HepG2 (cell line): Measurements from ENCODE around the gene TEF. TPM values are rescaled to one million over a fixed set of nuclear protein-coding genes. Genes with fewer than 3 reads are reported as not detected.

Source experiments
- FOSL1 ChIP-seq: sonication (generic); formaldehyde crosslinking; IDR thresholded peaks from 2 replicates; pipeline ENCODE4 v1.9.0; 2021; ENCODE audit warnings: missing genetic modification reagents, borderline replicate concordance
- FOXJ3 ChIP-seq: sonication (generic); formaldehyde crosslinking; IDR thresholded peaks from 2 replicates; pipeline ENCODE4 v1.4.0; 2020; ENCODE audit warnings: missing genetic modification reagents, mild to moderate bottlenecking, borderline replicate concordance
- KDM1A ChIP-seq: IDR thresholded peaks from 2 replicates; pipeline ENCODE4 v1.6.1; 2016; ENCODE audit warnings: missing compliant biosample characterization
- KDM4B ChIP-seq: sonication (generic); formaldehyde crosslinking; IDR thresholded peaks from 2 replicates; pipeline ENCODE4 v1.4.0; 2020; ENCODE audit warnings: missing genetic modification reagents
- PPARG ChIP-seq: conservative IDR thresholded peaks from 2 replicates; pipeline ENCODE4 v1.6.1; 2016; ENCODE audit warnings: missing biosample characterization, missing genetic modification reagents
- SRY ChIP-seq: sonication (generic); formaldehyde crosslinking; IDR thresholded peaks from 2 replicates; pipeline ENCODE4 v1.8.0; 2022; ENCODE audit warnings: mild to moderate bottlenecking, missing genetic modification reagents
- TBX2 ChIP-seq: sonication (generic); formaldehyde crosslinking; IDR thresholded peaks from 2 replicates; pipeline ENCODE4 v1.5.0; 2020; ENCODE audit warnings: missing genetic modification reagents, mild to moderate bottlenecking, borderline replicate concordance
- ZFP41 ChIP-seq: sonication (generic); formaldehyde crosslinking; IDR thresholded peaks from 2 replicates; pipeline ENCODE4 v1.4.0; 2020; ENCODE audit warnings: mild to moderate bottlenecking, missing genetic modification reagents, borderline replicate concordance
- polyA plus RNA-seq, 8 experiments: library from polyadenylated mRNA; depleted of rRNA in 3 of 8; stranded (reverse) in 7 of 8; unstranded in 1 of 8; fragments of >200 nt; fragmentation: Illumina TruSeq in 4 of 8; extraction: Trizol in 4 of 8; gene quantifications; 2 replicates each; pipeline versions ENCODE4 v1.2.1 to v1.2.3, GENCODE V29; 2011 to 2016; ENCODE audit warnings: low read depth in 4 of 8, missing spikeins in 1 of 8, mixed read lengths in 1 of 8; ENCODE audit not compliant: insufficient read depth in 1 of 8
- total RNA-seq, 5 experiments: library from RNA; depleted of rRNA; stranded (reverse); fragments of >200 nt; fragmentation: Illumina TruSeq; extraction: Trizol; gene quantifications; 2 replicates each; pipeline ENCODE4 v1.2.3, GENCODE V29; 2016; ENCODE audit warnings: low read depth in 1 of 5
- TF ChIP-seq, protein P1 (sequence below): sonication (generic); formaldehyde crosslinking; IDR thresholded peaks from 2 replicates; pipeline ENCODE4 v1.5.1; 2020; ENCODE audit warnings: mild to moderate bottlenecking, missing genetic modification reagents
- TF ChIP-seq, protein P2 (sequence below): sonication (generic); formaldehyde crosslinking; conservative IDR thresholded peaks from 2 replicates; pipeline ENCODE4 v1.4.0; 2020; ENCODE audit warnings: mild to moderate bottlenecking, missing genetic modification reagents, moderate library complexity
- TF ChIP-seq, protein P3 (sequence below), 2 experiments: sonication (generic) in 1 of 2; formaldehyde crosslinking in 1 of 2; IDR thresholded peaks; 2 replicates each; pipeline versions ENCODE4 v1.6.1 to v1.9.0; 2014 to 2022; ENCODE audit warnings: antibody characterized with exemption in 1 of 2, borderline replicate concordance in 1 of 2, inconsistent platforms in 1 of 2, low read depth in 1 of 2, missing genetic modification reagents in 1 of 2
- TF ChIP-seq, protein P4 (sequence below): sonication (generic); formaldehyde crosslinking; IDR thresholded peaks from 2 replicates; pipeline ENCODE4 v1.8.0; 2022; ENCODE audit warnings: missing genetic modification reagents, mild to moderate bottlenecking, moderate library complexity, borderline replicate concordance

Gene TEF
- total and polyA plus RNA-seq, 2 of the 13 experiments (the other 11 are each of a cell fraction or from before 2014, with no cell fraction given) = 7.6 to 11.2 TPM

DNA sequence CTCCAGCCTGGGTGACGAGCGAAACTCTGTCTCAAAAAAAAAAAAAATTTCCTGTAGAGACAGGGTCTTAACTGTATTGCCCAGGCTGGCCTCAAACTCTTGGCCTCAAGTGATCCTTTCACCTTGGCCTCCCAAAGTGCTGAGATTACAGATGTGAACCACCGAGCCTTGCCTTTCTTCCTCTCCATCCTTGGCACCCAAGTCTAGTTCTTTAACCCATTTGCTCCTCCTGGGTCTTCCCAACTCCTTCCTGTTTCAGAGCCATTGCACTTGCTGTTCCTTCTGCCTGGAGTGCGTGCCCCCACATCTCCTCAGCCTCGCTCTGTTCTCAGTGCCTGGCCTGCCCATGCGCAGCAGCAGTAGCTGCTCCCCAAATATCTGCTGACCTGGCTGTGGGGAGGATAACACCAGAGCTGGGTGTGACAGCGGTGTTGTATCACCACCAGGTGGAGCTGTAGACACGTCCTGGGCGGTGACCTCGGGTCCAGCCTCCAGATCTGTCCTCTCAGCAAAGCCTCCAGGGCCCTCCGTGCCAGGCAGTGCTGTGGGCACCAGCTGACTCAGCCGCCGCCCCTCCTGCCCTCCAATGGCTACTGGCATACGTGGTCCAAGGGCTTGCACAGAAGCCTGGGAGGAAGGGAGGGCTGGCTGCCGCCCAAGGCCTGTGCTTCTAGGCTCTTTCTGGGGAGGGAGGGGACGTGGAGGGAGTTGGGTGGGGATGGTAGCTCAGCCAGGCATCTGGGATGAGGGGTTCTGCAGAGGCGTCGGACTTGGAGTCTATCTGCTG is 22.0 kb downstream of the TEF start (continued):
- TF ChIP-seq, protein P1, sequence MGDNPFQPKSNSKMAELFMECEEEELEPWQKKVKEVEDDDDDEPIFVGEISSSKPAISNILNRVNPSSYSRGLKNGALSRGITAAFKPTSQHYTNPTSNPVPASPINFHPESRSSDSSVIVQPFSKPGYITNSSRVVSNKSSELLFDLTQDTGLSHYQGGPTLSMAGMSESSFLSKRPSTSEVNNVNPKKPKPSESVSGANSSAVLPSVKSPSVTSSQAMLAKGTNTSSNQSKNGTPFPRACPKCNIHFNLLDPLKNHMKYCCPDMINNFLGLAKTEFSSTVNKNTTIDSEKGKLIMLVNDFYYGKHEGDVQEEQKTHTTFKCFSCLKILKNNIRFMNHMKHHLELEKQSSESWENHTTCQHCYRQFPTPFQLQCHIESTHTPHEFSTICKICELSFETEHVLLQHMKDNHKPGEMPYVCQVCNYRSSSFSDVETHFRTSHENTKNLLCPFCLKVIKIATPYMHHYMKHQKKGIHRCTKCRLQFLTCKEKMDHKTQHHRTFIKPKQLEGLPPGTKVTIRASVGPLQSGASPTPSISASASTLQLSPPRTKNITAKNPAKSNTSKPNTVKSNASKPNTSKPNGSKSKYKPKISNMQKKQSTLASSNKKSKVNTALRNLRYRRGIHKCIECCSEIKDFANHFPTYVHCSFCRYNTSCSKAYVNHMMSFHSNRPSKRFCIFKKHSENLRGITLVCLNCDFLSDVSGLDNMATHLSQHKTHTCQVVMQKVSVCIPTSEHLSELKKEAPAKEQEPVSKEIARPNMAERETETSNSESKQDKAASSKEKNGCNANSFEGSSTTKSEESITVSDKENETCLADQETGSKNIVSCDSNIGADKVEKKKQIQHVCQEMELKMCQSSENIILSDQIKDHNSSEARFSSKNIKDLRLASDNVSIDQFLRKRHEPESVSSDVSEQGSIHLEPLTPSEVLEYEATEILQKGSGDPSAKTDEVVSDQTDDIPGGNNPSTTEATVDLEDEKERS (CRISPR knock-in tag) = no peak
- TF ChIP-seq FOXJ3 (CRISPR knock-in tag) (no peak), PPARG (0 out of 2 replicates have a peak, but pooled peaks have one; percentile 19), ZFP41 (CRISPR knock-in tag) (no peak), FOSL1 (CRISPR knock-in tag) (no peak), TBX2 (CRISPR knock-in tag) (peak; percentile 30; the same call in 1 of the 2 replicates), KDM4B (CRISPR knock-in tag) (no peak), SRY (CRISPR knock-in tag) (no peak), KDM1A (no peak)
- TF ChIP-seq, protein P2, sequence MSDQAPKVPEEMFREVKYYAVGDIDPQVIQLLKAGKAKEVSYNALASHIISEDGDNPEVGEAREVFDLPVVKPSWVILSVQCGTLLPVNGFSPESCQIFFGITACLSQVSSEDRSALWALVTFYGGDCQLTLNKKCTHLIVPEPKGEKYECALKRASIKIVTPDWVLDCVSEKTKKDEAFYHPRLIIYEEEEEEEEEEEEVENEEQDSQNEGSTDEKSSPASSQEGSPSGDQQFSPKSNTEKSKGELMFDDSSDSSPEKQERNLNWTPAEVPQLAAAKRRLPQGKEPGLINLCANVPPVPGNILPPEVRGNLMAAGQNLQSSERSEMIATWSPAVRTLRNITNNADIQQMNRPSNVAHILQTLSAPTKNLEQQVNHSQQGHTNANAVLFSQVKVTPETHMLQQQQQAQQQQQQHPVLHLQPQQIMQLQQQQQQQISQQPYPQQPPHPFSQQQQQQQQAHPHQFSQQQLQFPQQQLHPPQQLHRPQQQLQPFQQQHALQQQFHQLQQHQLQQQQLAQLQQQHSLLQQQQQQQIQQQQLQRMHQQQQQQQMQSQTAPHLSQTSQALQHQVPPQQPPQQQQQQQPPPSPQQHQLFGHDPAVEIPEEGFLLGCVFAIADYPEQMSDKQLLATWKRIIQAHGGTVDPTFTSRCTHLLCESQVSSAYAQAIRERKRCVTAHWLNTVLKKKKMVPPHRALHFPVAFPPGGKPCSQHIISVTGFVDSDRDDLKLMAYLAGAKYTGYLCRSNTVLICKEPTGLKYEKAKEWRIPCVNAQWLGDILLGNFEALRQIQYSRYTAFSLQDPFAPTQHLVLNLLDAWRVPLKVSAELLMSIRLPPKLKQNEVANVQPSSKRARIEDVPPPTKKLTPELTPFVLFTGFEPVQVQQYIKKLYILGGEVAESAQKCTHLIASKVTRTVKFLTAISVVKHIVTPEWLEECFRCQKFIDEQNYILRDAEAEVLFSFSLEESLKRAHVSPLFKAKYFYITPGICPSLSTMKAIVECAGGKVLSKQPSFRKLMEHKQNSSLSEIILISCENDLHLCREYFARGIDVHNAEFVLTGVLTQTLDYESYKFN = no peak
- TF ChIP-seq, protein P3, sequence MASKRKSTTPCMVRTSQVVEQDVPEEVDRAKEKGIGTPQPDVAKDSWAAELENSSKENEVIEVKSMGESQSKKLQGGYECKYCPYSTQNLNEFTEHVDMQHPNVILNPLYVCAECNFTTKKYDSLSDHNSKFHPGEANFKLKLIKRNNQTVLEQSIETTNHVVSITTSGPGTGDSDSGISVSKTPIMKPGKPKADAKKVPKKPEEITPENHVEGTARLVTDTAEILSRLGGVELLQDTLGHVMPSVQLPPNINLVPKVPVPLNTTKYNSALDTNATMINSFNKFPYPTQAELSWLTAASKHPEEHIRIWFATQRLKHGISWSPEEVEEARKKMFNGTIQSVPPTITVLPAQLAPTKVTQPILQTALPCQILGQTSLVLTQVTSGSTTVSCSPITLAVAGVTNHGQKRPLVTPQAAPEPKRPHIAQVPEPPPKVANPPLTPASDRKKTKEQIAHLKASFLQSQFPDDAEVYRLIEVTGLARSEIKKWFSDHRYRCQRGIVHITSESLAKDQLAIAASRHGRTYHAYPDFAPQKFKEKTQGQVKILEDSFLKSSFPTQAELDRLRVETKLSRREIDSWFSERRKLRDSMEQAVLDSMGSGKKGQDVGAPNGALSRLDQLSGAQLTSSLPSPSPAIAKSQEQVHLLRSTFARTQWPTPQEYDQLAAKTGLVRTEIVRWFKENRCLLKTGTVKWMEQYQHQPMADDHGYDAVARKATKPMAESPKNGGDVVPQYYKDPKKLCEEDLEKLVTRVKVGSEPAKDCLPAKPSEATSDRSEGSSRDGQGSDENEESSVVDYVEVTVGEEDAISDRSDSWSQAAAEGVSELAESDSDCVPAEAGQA (IDR thresholded peaks at IDR 0.05; ENCODE audit: low read depth) = no peak
- TF ChIP-seq, protein P3 (CRISPR knock-in tag; IDR thresholded peaks at IDR 0.05; ENCODE audit: borderline replicate concordance) = no peak
- TF ChIP-seq, protein P4, sequence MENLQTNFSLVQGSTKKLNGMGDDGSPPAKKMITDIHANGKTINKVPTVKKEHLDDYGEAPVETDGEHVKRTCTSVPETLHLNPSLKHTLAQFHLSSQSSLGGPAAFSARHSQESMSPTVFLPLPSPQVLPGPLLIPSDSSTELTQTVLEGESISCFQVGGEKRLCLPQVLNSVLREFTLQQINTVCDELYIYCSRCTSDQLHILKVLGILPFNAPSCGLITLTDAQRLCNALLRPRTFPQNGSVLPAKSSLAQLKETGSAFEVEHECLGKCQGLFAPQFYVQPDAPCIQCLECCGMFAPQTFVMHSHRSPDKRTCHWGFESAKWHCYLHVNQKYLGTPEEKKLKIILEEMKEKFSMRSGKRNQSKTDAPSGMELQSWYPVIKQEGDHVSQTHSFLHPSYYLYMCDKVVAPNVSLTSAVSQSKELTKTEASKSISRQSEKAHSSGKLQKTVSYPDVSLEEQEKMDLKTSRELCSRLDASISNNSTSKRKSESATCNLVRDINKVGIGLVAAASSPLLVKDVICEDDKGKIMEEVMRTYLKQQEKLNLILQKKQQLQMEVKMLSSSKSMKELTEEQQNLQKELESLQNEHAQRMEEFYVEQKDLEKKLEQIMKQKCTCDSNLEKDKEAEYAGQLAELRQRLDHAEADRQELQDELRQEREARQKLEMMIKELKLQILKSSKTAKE (CRISPR knock-in tag) = no peak
